Activated effector memory CD4-positive, alpha-beta T cell treated with Interleukin-2 at 50 U/mL for 16 hours (primary cell): Measurements from ENCODE around the gene DIDO1.

Experiments
- DNase-seq: peaks from one replicate; pipeline ENCODE4 v3.0.0-alpha.2; 2020

The DIDO1 gene

DNA sequence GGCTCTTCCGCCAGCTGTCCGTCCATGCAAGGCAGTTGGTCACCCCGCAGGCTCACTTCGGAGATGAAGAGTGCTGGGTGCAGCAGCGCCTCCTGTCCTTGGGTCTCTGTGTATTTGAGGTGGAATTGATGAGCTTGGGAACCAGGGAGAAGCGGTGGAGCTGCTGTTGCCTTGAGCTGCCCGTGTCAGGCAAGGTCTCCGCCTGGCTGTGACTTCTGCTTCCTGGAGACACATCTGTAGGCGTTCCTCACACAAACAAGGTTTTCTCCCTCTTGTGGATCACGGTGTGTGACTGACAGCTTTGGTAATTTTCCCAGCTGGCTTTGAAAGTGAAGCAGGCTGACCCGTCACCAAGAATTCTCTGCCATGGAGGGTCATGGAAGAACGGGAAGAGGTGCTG, 23.7 kb upstream of the DIDO1 start:
- no peak for DNase-seq

DNA sequence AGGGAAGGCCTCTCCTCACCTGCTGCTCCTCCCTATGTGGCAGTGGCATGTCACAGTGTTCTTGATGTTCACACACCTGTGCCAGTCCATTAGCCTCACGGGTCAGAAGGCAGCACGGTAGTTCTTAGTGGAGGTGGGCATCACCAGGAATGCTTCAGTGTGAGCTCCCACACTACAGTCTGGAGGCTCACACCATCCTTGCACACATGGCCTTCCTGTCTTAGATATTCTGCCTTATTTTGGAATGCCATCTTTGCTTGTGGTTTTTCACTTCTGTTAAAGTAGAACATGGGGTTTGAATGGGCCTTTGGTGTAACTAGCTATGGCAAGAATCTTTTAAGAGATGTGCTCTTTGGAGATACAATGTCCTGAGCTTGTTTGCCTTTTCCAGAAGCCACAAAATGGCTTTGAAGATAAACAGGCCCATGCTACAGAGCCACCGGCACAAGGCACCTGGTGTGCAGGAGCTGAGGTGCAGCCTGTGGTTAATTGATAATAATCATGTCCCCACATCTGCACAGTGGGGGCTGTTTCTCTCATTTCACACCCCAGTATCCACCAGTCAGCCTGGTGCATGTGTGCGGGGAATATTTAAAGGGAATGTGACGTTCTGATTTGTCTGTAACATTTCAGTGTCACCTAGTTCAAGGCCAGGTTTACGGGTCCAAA, 23.0 kb upstream of the DIDO1 start:
- DNase-seq, result no peak

DNA sequence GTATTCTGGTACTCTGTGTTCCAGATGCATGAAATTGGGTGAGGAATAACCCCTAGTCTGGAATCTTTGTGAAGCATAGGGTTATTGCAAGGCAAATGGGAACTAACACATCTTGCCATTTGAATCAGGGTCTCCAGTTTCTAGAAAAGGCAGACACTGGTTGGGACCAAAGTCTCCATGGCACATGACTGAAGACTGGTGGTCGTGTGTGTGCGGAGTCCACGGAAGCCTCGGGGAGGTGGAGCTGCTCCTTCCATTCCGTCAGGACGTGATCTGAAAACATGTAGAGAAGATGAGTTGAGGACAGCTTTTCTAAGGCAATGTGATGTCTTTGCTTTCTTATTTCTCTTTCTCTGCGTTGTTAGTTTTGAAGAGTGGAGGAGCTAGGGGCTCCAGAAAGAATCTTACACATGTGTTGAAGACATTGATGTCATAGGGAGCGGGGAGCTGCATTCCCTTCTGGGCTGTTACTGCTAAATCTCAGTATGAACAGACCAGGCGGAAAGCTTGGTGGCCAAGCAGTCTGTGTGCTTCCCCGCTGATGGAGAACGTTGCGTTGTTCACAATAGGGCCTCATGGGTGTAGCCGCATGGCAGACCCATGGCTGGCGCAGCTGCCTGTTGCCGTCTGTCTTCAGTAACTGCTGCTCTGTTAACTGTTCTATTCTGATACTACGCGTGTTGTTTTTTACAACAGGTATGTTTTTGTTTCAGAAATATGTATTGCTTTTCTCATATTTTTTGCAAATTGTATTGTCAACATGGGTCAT, 21.4 kb upstream of the DIDO1 start:
- DNase-seq, result no peak

- no peak for DNase-seq
Observed at GRCh38 chr20:62946918-62947317, 20.6 kb upstream of the DIDO1 start.

DNA sequence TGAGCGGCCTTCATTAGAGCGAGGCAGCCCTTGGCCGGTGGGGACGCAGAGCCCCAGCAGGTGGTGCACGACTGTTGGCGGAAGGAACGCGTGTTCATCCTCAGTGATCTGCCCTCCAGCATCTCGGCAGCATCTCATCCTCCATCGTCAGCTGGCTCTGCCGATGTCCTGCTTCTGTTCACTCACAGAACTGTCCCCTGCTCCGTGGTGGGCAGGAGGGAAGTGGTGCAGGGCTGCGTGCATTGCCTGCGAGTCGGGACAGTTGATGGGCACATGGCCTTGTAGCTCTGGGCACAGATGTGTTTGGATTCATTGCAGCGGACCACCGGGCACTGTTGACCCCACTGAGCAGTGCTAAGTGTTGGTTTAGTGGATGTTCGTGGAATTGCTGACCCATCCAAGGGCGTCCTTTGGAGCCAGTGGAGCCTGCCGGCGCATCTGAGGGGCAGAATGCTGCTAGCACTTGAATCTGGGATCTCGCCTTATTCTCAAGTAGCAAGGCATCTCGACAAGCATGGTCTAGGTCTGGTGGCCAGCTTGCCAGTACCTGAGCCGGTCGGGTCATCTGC, 19.6 kb upstream of the DIDO1 start:
- DNase-seq, result no peak

DNA sequence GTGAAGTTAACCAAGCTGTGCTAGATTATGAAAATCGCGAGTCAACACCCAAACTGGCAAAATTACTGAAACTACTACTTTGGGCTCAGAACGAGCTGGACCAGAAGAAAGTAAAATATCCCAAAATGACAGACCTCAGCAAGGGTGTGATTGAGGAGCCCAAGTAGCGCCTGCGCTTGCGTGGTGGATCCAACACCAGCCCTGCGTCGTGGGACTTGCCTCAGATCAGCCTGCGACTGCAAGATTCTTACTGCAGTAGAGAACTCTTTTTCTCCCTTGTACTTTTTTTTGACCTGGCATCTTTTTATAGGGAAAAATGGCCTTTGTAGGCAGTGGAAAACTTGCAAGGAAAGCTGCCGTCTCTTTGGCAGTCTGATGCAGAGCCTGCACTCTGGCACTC, 18.4 kb upstream of the DIDO1 start:
- DNase-seq, result no peak

GRCh38 chr20:62944184-62944583, 17.9 kb upstream of the DIDO1 start:
- DNase-seq, result no peak

DNA sequence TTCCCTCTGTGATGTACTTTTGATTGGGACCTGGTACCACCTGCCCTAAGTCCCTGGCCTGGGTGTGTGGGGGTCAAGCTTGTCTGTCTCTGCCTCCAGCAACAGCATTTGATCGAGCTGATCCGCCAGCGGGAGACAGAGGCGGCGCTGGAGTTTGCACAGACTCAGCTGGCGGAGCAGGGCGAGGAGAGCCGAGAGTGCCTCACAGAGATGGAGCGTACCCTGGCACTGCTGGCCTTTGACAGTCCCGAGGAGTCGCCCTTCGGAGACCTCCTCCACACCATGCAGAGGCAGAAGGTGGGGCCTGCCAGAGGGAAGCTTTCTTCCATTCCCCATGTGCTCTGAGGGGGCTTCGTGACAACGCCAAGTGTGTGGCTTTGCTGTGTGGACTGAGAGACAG, 17.1 kb upstream of the DIDO1 start:
- DNase-seq, result no peak

GRCh38 chr20:62942456-62942855, 16.2 kb upstream of the DIDO1 start:
- no peak for DNase-seq

- DNase-seq, result no peak
Observed at GRCh38 chr20:62941792-62942191, 15.5 kb upstream of the DIDO1 start.

DNA sequence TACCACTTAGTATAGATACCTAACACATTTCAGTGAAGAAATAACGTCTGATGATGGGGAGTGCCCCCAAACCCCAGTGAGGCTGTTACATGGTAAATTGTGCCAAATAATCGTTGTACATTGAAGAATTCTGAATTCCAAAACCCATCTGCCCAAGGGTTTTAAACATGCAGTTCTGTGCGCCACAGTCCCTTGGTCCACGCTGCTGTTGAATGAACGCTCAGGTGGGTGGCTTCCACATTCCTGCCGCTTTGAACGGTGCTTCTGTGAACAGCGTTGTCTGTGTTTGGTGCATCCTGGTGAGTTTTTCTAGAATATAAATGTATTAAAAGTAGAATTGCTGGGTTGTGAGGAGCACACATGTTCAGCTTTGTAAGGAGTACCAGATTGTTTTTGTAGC, 14.6 kb upstream of the DIDO1 start:
- DNase-seq, result no peak

DNA sequence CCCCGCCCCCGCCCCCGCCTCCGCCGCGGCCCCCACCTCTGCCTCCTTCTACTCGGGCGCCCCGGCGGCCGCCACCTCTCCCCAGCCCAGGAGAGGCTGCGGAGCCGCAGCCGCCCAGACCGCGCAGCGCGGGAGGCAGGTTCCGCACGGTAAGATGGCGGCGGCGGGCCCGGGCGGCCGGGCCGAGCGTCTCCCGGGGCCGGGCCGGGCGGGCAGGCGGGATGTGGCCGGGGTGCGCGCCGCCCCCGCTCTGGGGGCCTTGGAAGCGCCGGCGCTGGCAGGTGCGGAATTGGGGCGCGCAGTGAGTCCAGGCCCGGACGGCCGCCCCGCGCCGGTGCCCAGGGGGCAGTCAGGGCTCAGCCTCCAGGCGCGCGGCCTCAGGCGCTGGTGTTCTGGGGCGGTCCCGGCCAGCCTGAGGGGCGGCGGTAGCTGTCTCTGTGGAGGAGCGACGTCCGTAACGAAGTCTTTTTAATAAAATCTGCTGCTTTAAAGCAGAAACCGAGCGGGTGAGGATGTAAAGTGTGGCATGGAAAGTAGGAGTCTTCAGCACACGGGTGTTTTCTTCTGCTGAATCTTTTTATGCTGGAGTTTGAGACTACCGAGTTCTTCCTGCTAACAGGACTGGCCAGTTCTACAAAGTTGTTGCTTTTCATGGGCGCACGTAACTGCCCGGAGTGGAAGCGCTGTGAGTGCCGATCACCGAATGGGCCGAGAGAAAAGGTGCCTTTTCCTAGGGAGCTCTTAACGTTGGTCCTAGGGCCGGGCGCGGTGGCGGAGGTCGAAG, 12.0 kb upstream of the DIDO1 start, which contains the start of gene GID8:
TSS of gene GID8 (plus strand) at position 43 of the 784 bp plus-strand sequence. CDS start 3,356 bp downstream, outside the sequence.
- DNase-seq, result no peak

GRCh38 chr20:62937268-62938104, 11.2 kb upstream of the DIDO1 start:
- peak; percentile 97 for DNase-seq

DNA sequence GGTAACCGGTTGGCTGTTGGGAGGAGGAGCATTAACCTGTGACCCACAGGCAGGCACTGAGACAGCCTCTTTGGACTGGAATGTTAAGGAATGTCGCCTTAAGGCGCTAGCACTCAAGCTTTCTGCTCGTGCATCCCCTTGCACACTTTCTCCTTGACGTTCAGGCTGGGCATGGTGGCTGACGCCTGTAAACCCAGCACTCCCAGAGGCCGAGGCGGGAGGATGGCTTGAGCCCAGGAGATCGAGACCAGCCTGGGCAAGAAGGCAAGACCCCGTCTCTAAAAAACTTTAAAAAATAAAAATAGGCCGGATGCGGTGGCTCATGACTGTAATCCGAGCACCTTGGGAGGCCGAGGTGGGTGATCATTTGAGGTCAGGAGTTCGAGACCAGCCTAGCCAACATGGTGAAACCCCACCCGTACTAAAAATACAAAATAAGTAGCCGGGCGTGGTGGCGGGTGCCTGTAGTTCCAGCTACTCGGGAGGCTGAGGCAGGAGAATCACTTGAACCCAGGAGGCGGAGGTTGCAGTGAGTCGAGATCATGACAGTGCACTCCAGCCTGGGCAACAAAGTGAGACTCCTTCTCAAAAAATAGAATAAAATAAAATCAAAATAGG, 9.8 kb upstream of the DIDO1 start:
- DNase-seq, result no peak

DNA sequence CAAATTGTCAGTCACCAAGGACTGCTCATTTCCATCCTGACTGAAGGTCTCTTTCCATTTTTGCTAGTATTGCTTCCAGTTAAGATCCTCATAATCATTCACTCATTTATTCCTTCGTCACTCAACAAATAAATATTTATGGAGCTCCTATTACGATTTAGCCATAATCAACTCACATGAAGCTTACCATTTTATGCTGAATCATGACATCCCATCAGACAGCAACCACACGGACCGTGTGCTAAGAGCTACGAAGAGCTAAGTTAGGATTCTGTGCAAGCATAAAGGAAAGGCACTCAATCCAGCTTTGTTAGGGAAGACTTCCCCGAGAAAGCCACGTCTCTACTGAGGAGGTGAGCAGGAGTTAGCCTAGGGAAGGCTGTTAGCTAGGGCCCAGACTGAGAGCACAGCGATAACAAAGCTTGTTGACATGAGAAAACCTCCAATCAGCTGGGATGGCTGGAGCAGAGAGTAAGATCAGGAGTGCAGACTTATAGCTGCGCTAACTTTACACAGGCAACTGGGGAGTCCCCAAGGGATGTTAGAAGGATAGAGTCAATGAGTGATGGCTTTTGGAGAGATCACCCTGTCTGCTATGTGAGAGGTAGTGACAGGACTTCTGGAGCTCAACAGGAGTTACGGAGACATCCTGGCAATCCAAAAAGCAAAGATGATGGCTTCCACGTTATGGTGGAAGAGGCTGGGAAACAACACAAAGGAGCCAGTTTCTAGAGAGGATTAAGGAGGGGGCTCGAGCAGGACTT, 9.1 kb upstream of the DIDO1 start:
- no peak for DNase-seq

- no peak for DNase-seq
Observed at GRCh38 chr20:62933966-62934365, 7.7 kb upstream of the DIDO1 start.

DNA sequence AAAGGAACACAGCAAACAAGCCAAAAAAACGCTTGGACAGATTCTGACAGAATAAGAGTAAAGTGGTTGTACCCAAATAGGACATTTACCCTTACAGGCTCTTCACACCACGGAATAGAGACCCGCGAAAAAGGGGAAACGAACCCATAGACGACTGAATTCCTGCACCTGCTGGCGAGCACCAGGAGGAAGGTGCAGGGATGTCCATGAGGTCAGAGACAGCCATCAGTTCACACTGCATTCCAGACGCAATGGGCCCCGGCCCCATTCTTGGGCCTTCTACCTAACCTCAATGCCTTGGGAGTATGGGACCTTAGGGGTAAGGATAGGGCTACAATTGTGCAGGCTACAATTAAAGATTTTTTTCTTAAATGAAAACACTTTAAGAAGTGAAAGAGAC, 5.2 kb upstream of the DIDO1 start:
- DNase-seq, result no peak

DNA sequence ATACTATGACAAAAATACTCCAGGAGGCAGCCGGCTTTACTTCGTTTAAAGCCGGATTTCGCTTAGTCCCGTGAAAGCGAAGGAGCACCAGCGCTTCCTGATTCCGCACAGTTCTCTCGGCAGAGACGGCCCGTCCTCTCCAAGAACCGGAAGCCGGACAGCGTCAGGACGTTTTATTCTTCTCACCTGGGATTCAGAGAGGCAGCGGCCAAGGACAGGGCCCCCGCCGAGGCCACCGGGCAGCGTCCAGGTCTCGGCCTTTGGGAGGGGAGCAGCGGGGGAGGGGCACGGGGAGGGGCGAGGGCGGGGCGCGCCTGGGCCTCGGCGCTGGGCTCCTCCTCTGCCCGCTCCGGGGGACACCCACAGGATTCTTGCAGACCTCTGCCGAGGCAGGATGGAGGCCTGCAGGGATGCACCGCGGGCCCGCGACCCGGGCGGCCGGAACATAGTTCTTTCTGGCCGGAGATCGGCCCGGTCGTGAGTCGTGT, 2.8 kb upstream of the DIDO1 start:
- DNase-seq, result peak; percentile 46

DNA sequence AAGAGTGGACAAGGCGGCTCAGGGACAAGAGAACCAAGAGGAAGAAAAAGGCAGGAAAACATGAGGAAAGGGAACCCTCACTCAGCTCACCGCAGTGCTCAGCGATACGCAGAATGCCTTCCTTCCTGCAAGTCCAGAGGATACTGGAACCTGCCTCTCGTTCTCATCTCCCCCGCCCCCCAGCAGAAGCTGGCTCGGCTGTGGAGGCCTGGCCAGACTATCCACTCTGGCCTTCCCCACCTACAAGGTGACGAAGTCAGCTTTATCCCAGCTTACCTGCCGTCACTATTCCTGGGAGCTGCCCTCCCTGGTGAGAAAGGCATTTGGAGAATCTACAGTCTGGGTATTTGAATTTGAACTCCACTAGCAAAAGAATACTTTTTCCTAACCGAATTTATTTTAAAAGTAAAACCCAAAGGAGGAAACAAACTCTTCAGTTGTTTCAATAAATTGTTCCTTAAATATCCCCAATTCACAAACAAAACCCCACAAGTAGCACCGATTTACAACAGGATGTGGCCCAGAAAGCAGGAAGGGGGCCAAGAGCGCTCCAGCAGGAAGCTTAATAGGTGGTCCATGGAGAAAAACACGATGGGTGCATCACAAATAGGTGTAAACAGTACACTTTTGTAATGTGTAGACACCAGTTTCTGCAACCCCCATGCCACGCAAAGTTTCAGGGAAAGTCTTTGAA, 2.1 kb upstream of the DIDO1 start:
- DNase-seq, result no peak

DNA sequence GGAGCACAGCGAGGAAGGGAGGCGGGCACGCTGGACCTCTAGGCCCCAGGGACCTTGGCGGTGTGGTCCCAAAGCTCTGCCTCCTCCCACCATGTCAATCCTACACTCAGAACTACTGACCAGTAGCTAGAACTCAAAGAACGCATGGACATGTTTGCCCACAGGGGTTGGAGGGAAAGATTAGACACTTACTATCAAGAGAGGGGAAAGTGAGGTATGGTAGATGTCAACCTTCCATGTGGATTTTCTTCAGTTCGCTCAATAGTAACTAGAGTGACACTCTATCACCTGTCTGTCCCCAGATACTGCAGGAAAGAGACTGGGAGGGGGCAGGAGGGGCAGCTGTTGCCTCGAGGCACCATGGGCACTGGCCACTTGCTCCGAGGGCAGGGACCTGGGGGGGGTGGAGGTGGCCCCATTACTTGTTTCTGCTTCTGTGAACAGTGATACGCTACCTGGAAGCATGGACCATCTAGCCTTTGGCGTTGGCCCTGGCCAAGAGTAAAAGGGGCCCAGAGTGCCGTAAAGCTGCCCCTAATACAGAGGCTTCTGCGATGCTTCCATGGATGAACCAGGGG, 912 bp upstream of the DIDO1 start:
- DNase-seq, result no peak
